HepG2 (cell line): ENCODE results near the gene XPC. TPM values are rescaled to one million over a fixed set of nuclear protein-coding genes. Genes with fewer than 3 reads are reported as not detected.

Experiments used
- ATAC-seq: fragments of 200-7000 bp; cut with Tn5 transposase; 3 replicates; pipeline ENCODE4 v1.9.1; 2020; ENCODE audit warnings: mild to moderate bottlenecking, moderate library complexity
- BruUV-seq: library from RNA; stranded (reverse); fragments of 400-500 nt; replicated peaks from 2 replicates; lab custom pipeline; 2021; lab: Mats Ljungman, UMichigan
- CTCF ChIA-PET: fragments of 300-600 bp; formaldehyde crosslinking; extraction: SDS; loops from one replicate; lab custom pipeline; 2021; ENCODE audit warnings: low total read pairs, inconsistent platforms, low intra/inter-chr PET ratio; lab: Yijun Ruan, JAX
- POLR2A ChIA-PET: fragments of 350-600 bp; sonication (Branson Sonifier 250); formaldehyde crosslinking; loops from one replicate; lab custom pipeline; 2020; ENCODE audit warnings: antibody characterized with exemption, inconsistent platforms; lab: Yijun Ruan, JAX
- DNase-seq: peaks from one replicate; pipeline ENCODE4 v3.0.0-alpha.2; 2015; ENCODE audit warnings: low spot score
- FAIRE-seq: peaks from 3 replicates; lab custom pipeline; 2011; peaks lifted over from hg19 to GRCh38; lab: Jason Lieb, UNC
- H2AFZ ChIP-seq: one replicate; pipeline ENCODE4 v1.6.1; 2011; ENCODE audit warnings: low read length, inconsistent platforms
- H3K27ac ChIP-seq: fragments of 300-600 bp; 3 replicates; pipeline ENCODE4 v1.8.0; 2011; ENCODE audit warnings: mixed run types, mild to moderate bottlenecking, mixed read lengths, low read length, inconsistent platforms; ENCODE audit not compliant: insufficient read depth; ENCODE audit errors: extremely low read length
- H3K27me3 ChIP-seq, 2 experiments: fragments of 200-600 bp in 1 of 2; 2 replicates in 1 of 2; 3 replicates in 1 of 2; pipeline versions ENCODE4 v1.6.0 to v1.8.0; 2011; ENCODE audit warnings: low read length in 2 of 2, mild to moderate bottlenecking in 2 of 2, moderate library complexity in 2 of 2, inconsistent platforms in 1 of 2; ENCODE audit not compliant: insufficient read depth in 2 of 2, control insufficient read depth in 1 of 2
- H3K36me3 ChIP-seq, 2 experiments: fragments of 200-600 bp in 1 of 2; replicated peaks in 1 of 2; 2 replicates in 1 of 2; 3 replicates in 1 of 2; pipeline versions ENCODE4 v1.5.1 to v1.8.0; 2011; ENCODE audit warnings: low read length in 2 of 2, inconsistent platforms in 1 of 2; ENCODE audit not compliant: insufficient read depth in 2 of 2, control insufficient read depth in 1 of 2
- H3K4me1 ChIP-seq: 2 replicates; pipeline ENCODE4 v1.5.1; 2012; ENCODE audit warnings: low read length, inconsistent platforms; ENCODE audit not compliant: insufficient read depth
- H3K4me2 ChIP-seq: 2 replicates; pipeline ENCODE4 v1.6.0; 2011; ENCODE audit warnings: low read depth, low read length, inconsistent platforms
- H3K4me3 ChIP-seq, 3 experiments: fragments of 200-600 bp in 1 of 3; sonication (generic), shearing (Covaris generic) in 1 of 3; replicated peaks in 1 of 3; 2 replicates each; pipeline ENCODE4 v1.5.1; 2011 to 2016; ENCODE audit warnings: low read length in 3 of 3, inconsistent platforms in 2 of 3, low read depth in 2 of 3, mild to moderate bottlenecking in 2 of 3, control low read depth in 1 of 3, mixed read lengths in 1 of 3; ENCODE audit not compliant: insufficient read depth in 1 of 3
- H3K79me2 ChIP-seq: one replicate; pipeline ENCODE4 v1.6.1; 2011; ENCODE audit warnings: low read length, inconsistent platforms; ENCODE audit not compliant: insufficient read depth
- H3K9ac ChIP-seq: 2 replicates; pipeline ENCODE4 v1.6.0; 2011; ENCODE audit warnings: mild to moderate bottlenecking, low read depth, low read length, inconsistent platforms; ENCODE audit not compliant: insufficient read depth
- H3K9me3 ChIP-seq: 2 replicates; pipeline ENCODE4 v1.5.1; 2012; ENCODE audit warnings: mild to moderate bottlenecking, low read length
- H4K20me1 ChIP-seq: 2 replicates; pipeline ENCODE4 v1.6.0; 2011; ENCODE audit warnings: inconsistent platforms, mild to moderate bottlenecking, low read length, moderate library complexity; ENCODE audit not compliant: insufficient read depth
- CHD4 ChIP-seq: fragments of 200-600 bp; sonication (generic); IDR thresholded peaks from 2 replicates; pipeline ENCODE4 v1.7.0; 2017; ENCODE audit warnings: mild to moderate bottlenecking, low read length, borderline replicate concordance
- MIER3 ChIP-seq: IDR thresholded peaks from 2 replicates; pipeline ENCODE4 v1.6.1; 2016; ENCODE audit warnings: missing compliant biosample characterization, borderline replicate concordance
- NFYC ChIP-seq: IDR thresholded peaks from 2 replicates; pipeline ENCODE4 v1.6.1; 2016; ENCODE audit warnings: missing genetic modification reagents, missing compliant biosample characterization
- SMAD9 ChIP-seq: sonication (generic); formaldehyde crosslinking; IDR thresholded peaks from 2 replicates; pipeline ENCODE4 v1.5.1; 2020; ENCODE audit warnings: mild to moderate bottlenecking, missing genetic modification reagents
- SMARCC2 ChIP-seq: fragments of 450-650 bp; IDR thresholded peaks from 2 replicates; pipeline ENCODE4 v1.6.1; 2017; ENCODE audit warnings: antibody characterized with exemption, mild to moderate bottlenecking
- SOX13 ChIP-seq, 3 experiments: fragments of 450-650 bp in 1 of 3; sonication (generic) in 1 of 3; formaldehyde crosslinking in 1 of 3; IDR thresholded peaks in 2 of 3; conservative IDR thresholded peaks in 1 of 3; 2 replicates each; pipeline versions ENCODE4 v1.5.0 to v1.6.1; 2016 to 2020; ENCODE audit warnings: antibody characterized with exemption in 1 of 3, mild to moderate bottlenecking in 1 of 3, missing compliant biosample characterization in 1 of 3, missing genetic modification reagents in 1 of 3, moderate library complexity in 1 of 3
- ZNF552 ChIP-seq: sonication (generic); formaldehyde crosslinking; IDR thresholded peaks from 2 replicates; pipeline ENCODE4 v1.9.0; 2022; ENCODE audit warnings: missing genetic modification reagents, mild to moderate bottlenecking, borderline replicate concordance
- ZNF629 ChIP-seq: sonication (generic); formaldehyde crosslinking; conservative IDR thresholded peaks from 2 replicates; pipeline ENCODE4 v1.5.0; 2020; ENCODE audit warnings: missing genetic modification reagents
- whole genome bisulfite sequencing: methylation state at CpG from one replicate; pipeline ENCODE4 v1.1.6; 2017; ENCODE audit warnings: low lambda C conversion rate; 5-methylcytosine and 5-hydroxymethylcytosine counted together
- in situ Hi-C: cut with HindIII; loops from 2 replicates; pipeline ENCODE4 v1.10.0; 2017; ENCODE audit warnings: low pct_unique_long_range_greater_than_20kb; ENCODE audit not compliant: extremely low pct_ligation_motif_present
- intact Hi-C: fragments of 100-400 bp; cut with micrococcal nuclease; formaldehyde crosslinking; loops from one replicate; pipeline ENCODE4 v1.10.0; 2022; ENCODE audit not compliant: unreplicated experiment
- polyA plus RNA-seq, 8 experiments: library from polyadenylated mRNA; depleted of rRNA in 3 of 8; stranded (reverse) in 7 of 8; unstranded in 1 of 8; fragments of >200 nt; fragmentation: Illumina TruSeq in 4 of 8; extraction: Trizol in 4 of 8; gene quantifications; 2 replicates each; pipeline versions ENCODE4 v1.2.1 to v1.2.3, GENCODE V29; 2011 to 2016; ENCODE audit warnings: low read depth in 4 of 8, missing spikeins in 1 of 8, mixed read lengths in 1 of 8; ENCODE audit not compliant: insufficient read depth in 1 of 8
- total RNA-seq, 5 experiments: library from RNA; depleted of rRNA; stranded (reverse); fragments of >200 nt; fragmentation: Illumina TruSeq; extraction: Trizol; gene quantifications; 2 replicates each; pipeline ENCODE4 v1.2.3, GENCODE V29; 2016; ENCODE audit warnings: low read depth in 1 of 5
- TF ChIP-seq, protein P1 (sequence below): sonication (generic); formaldehyde crosslinking; IDR thresholded peaks from 2 replicates; pipeline ENCODE4 v1.4.0; 2020; ENCODE audit warnings: missing genetic modification reagents, borderline replicate concordance
- TF ChIP-seq, protein P2 (sequence below): sonication (generic); formaldehyde crosslinking; conservative IDR thresholded peaks from 2 replicates; pipeline ENCODE4 v1.8.0; 2022; ENCODE audit warnings: mild to moderate bottlenecking, moderate library complexity, missing genetic modification reagents

The XPC gene
- total and polyA plus RNA-seq, 2 of the 13 experiments (the other 11 are each of a cell fraction or from before 2014, with no cell fraction given), result 9.4 to 24.1 TPM

DNA sequence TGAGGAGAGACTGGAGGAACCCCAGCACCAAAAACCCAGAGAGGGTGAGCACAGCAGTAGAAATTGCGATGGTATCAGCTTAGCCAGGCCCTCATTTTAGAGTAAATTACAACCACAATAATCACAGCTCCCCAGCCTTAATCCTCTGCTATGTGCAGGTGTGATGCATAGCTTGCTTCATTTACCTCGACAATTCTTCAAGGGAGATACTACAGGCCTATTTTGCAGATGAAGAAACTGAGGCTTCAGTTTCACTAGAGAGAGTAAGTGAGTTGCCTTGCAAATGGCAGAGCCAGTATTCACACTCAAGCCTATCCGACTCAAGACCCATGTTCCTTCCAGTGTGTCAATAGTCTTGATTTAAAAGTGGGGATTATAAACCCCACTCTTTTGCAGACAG lies 33.6 kb upstream of the XPC start:
- WGBS, result 88% methylated on average over 3 of the region's 3 CpGs
- H3K9me3 ChIP-seq, result no peaks in the 10 kb centered on the region
- intact Hi-C loops, result no loop called here
- FAIRE-seq (no peak), DNase-seq (no peak), ATAC-seq (no peak)
- CTCF ChIA-PET, result no interaction called here
- no peak overlapping the region for H3K4me2 ChIP-seq
- TF ChIP-seq ZNF629 (peak; percentile 64), SMAD9 (CRISPR knock-in tag) (no peak)
- no peaks in the 10 kb centered on the region for H3K79me2 ChIP-seq
- POLR2A ChIA-PET, result interaction anchor here (1.5 kb wide), 1 partner anchor 34 kb away, joined by 5 read pairs; the partner anchor contains the start of genes LSM3 and XPC
- H3K36me3 ChIP-seq, result no peaks in the 10 kb centered on the region
- no peak overlapping the region for H2AFZ ChIP-seq
- no peak overlapping the region for H3K27ac ChIP-seq
- peaks cover 57% of the 10 kb centered on the region for H3K4me1 ChIP-seq
- H4K20me1 ChIP-seq, result no peaks in the 10 kb centered on the region
- in situ Hi-C loops, result no loop called here
- H3K27me3 ChIP-seq, result no peaks in the 10 kb centered on the region; a peak in 1 of 5 replicates
- no peak overlapping the region for H3K9ac ChIP-seq
- no peak overlapping the region for H3K4me3 ChIP-seq
- no TSS peak for BruUV-seq

DNA sequence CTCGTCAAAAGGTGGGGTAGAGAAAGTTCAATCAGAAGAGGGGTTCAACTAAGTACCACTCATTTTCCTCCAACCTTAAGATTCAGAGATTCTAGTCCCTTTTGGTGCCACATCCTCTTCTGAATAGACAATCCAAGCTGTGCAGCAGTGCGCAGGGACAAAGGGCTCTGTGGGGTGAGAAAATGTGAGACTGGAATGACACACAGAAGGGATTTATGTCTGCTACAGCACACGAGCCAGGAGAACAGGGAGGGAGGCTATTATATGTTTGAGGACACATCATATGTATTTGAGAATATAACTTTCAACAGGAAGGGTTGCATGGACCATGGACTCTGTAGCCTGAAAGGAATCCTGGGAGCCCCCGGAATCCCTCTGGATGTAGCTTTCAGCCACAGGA lies 33.2 kb upstream of the XPC start:
- Histone ChIP-seq H3K4me1 (peaks cover 55% of the 10 kb centered on the region), H3K36me3 (no peaks in the 10 kb centered on the region), H2AFZ (no peak overlapping the region), H3K9ac (no peak overlapping the region), H3K4me2 (no peak overlapping the region), H3K27ac (no peak overlapping the region), H3K27me3 (no peaks in the 10 kb centered on the region; a peak in 1 of 5 replicates), H3K79me2 (no peaks in the 10 kb centered on the region), H3K4me3 (no peak overlapping the region), H4K20me1 (no peaks in the 10 kb centered on the region), H3K9me3 (no peaks in the 10 kb centered on the region)
- POLR2A ChIA-PET, result no interaction called here
- DNase-seq, result no peak
- ATAC-seq, result no peak
- TF ChIP-seq, protein P1, sequence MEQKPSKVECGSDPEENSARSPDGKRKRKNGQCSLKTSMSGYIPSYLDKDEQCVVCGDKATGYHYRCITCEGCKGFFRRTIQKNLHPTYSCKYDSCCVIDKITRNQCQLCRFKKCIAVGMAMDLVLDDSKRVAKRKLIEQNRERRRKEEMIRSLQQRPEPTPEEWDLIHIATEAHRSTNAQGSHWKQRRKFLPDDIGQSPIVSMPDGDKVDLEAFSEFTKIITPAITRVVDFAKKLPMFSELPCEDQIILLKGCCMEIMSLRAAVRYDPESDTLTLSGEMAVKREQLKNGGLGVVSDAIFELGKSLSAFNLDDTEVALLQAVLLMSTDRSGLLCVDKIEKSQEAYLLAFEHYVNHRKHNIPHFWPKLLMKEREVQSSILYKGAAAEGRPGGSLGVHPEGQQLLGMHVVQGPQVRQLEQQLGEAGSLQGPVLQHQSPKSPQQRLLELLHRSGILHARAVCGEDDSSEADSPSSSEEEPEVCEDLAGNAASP (CRISPR knock-in tag), result no peak
- TF ChIP-seq ZNF552 (CRISPR knock-in tag), result no peak
- no peak for TF ChIP-seq MIER3 (CRISPR knock-in tag)
- no peak for TF ChIP-seq SOX13 (IDR thresholded peaks at IDR 0.05)
- TF ChIP-seq SOX13 (CRISPR knock-in tag; conservative IDR thresholded peaks at IDR 0.05 in 1 of 2, IDR thresholded peaks at IDR 0.05 in 1 of 2), result no peak
- TF ChIP-seq NFYC, result no peak
- TF ChIP-seq, protein P2, sequence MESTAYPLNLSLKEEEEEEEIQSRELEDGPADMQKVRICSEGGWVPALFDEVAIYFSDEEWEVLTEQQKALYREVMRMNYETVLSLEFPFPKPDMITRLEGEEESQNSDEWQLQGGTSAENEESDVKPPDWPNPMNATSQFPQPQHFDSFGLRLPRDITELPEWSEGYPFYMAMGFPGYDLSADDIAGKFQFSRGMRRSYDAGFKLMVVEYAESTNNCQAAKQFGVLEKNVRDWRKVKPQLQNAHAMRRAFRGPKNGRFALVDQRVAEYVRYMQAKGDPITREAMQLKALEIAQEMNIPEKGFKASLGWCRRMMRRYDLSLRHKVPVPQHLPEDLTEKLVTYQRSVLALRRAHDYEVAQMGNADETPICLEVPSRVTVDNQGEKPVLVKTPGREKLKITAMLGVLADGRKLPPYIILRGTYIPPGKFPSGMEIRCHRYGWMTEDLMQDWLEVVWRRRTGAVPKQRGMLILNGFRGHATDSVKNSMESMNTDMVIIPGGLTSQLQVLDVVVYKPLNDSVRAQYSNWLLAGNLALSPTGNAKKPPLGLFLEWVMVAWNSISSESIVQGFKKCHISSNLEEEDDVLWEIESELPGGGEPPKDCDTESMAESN (CRISPR knock-in tag), result no peak
- no peak for TF ChIP-seq CHD4
- TF ChIP-seq SMARCC2, result no peak
- BruUV-seq, result no TSS peak
- 21% methylated on average over 4 of the region's 4 CpGs for WGBS
- in situ Hi-C loops, result no loop called here
- FAIRE-seq, result no peak
- CTCF ChIA-PET, result no interaction called here
- intact Hi-C loops, result no loop called here
